ENCODE measurements around the gene DCUN1D3.
"Not testable (repeated sequence)": the region's sequence is repeated elsewhere in the genome, so short reads cannot be mapped to it uniquely, and the experiment has no call there.

The DCUN1D3 gene

GRCh38 chr16:20900299-20901067 lies at the start of gene DCUN1D3, which contains the start of gene LYRM1:
Gene DCUN1D3, minus strand, starts transcription at chr16:20900358. Its CDS starts 37,820 bp downstream, at chr16:20862538.
Gene LYRM1, plus strand, starts transcription at chr16:20900771. Its CDS starts 14,785 bp downstream, at chr16:20915556.
- peak; percentile 99 for DNase-seq

- DNase-seq: no peak
These were observed 49.5 kb upstream of the DCUN1D3 start for GRCh38 chr16:20949660-20950059.

- DNase-seq: no peak
These were observed 48.3 kb upstream of the DCUN1D3 start for GRCh38 chr16:20948444-20948843.

- no peak for DNase-seq
These were observed 46.0 kb upstream of the DCUN1D3 start for GRCh38 chr16:20946015-20946629.

GRCh38 chr16:20945575-20945875 lies 45.4 kb upstream of the DCUN1D3 start:
- DNase-seq: not testable (repeated sequence)

GRCh38 chr16:20944861-20945574 lies 44.9 kb upstream of the DCUN1D3 start:
- no peak for DNase-seq

- DNase-seq: no peak
These were observed 42.1 kb upstream of the DCUN1D3 start for GRCh38 chr16:20942256-20942655.

GRCh38 chr16:20941636-20941926 lies 41.4 kb upstream of the DCUN1D3 start:
- DNase-seq: no peak

- no peak for DNase-seq
These were observed 40.9 kb upstream of the DCUN1D3 start for GRCh38 chr16:20940871-20941635.

GRCh38 chr16:20939611-20940010 lies 39.5 kb upstream of the DCUN1D3 start:
- no peak for DNase-seq

- DNase-seq: no peak
These were observed 38.3 kb upstream of the DCUN1D3 start for GRCh38 chr16:20938426-20938825.

GRCh38 chr16:20937736-20938135 lies 37.6 kb upstream of the DCUN1D3 start:
- DNase-seq: no peak

GRCh38 chr16:20933589-20933988 lies 33.4 kb upstream of the DCUN1D3 start:
- DNase-seq: no peak

- no peak for DNase-seq
These were observed 31.0 kb upstream of the DCUN1D3 start for GRCh38 chr16:20931066-20931600.

- no peak for DNase-seq
These were observed 30.2 kb upstream of the DCUN1D3 start for GRCh38 chr16:20930365-20930690.

- DNase-seq: not testable (repeated sequence)
These were observed 29.7 kb upstream of the DCUN1D3 start for GRCh38 chr16:20929676-20930364.

GRCh38 chr16:20928774-20929411 lies 28.7 kb upstream of the DCUN1D3 start:
- DNase-seq: no peak

GRCh38 chr16:20925751-20926150 lies 25.6 kb upstream of the DCUN1D3 start:
- DNase-seq: no peak

GRCh38 chr16:20923876-20924275 lies 23.7 kb upstream of the DCUN1D3 start:
- no peak for DNase-seq

- DNase-seq: no peak
These were observed 20.6 kb upstream of the DCUN1D3 start for GRCh38 chr16:20920799-20921198.

GRCh38 chr16:20920091-20920490 lies 19.9 kb upstream of the DCUN1D3 start:
- DNase-seq: peak; percentile 43

Measured in eye (tissue), 1 donor.